Right lobe of liver (tissue), 6 donors: ENCODE measurements around the gene VAMP8. TPM values are rescaled to one million over a fixed set of nuclear protein-coding genes. Genes with fewer than 3 reads are reported as not detected.
A peak's percentile ranks its signal among the peaks of the same experiment; 100 is the strongest.

Source experiments
- ATAC-seq, 4 donors: fragments of 200-7000 bp; cut with Tn5 transposase; one replicate each; pipeline ENCODE4 v1.9.1; 2020; ENCODE audit warnings: mild to moderate bottlenecking in 4 of 4, moderate library complexity in 4 of 4
- DNase-seq, 3 donors: peaks; one replicate each; pipeline ENCODE4 v3.0.0-alpha.2; 2020
- H3K27ac ChIP-seq, 3 donors: fragments of 200-600 bp; one replicate each; pipeline ENCODE4 v1.8.0; 2022
- H3K27me3 ChIP-seq, 2 donors: fragments of 200-600 bp; one replicate each; pipeline ENCODE4 v1.8.0; 2022
- H3K36me3 ChIP-seq, 4 donors: fragments of 200-600 bp; sonication (generic) in 1 of 4; one replicate each; pipeline versions ENCODE4 v1.5.1 to v1.8.0; 2017 to 2022; ENCODE audit warnings: control low read depth in 1 of 4
- H3K4me1 ChIP-seq, 4 donors: fragments of 200-600 bp; sonication (generic) in 1 of 4; one replicate each; pipeline versions ENCODE4 v1.5.1 to v1.8.0; 2017 to 2022; ENCODE audit warnings: control low read depth in 1 of 4
- H3K4me3 ChIP-seq, 3 donors: fragments of 200-600 bp; one replicate each; pipeline ENCODE4 v1.8.0; 2022
- H3K9me3 ChIP-seq, 4 donors: fragments of 200-600 bp; sonication (generic) in 1 of 4; one replicate each; pipeline versions ENCODE4 v1.5.1 to v1.8.0; 2017 to 2022; ENCODE audit warnings: control low read depth in 1 of 4
- POLR2A ChIP-seq: fragments of 450-650 bp; IDR thresholded peaks from one replicate; pipeline ENCODE4 v1.6.1; 2017; ENCODE audit warnings: antibody characterized with exemption, mild to moderate bottlenecking
- WGBS: methylation state at CpG from one replicate; pipeline ENCODE4 v1.1.6; 2018; ENCODE audit warnings: low coverage, low lambda C conversion rate; ENCODE audit not compliant: insufficient coverage; ENCODE audit errors: missing lambda C conversion rate; 5-methylcytosine and 5-hydroxymethylcytosine counted together
- intact Hi-C, 2 donors: fragments of 100-400 bp; cut with DNase I; formaldehyde crosslinking; loops; one replicate each; pipeline versions ENCODE4 v1.11.2 to v1.14.1; 2022
- total RNA-seq, 6 experiments: library from RNA; depleted of rRNA in 2 of 6; stranded (reverse); fragments of >200 nt in 2 of 6; fragmentation: NEBNext Ultra II Directional in 3 of 6; extraction: Animal tissue kit (Norgen Biotek cat#: 25700) in 3 of 6; gene quantifications; one replicate each; pipeline versions ENCODE4 v1.1.0 to v1.2.4, GENCODE V29; 2016 to 2023
- TF ChIP-seq, protein P1 (sequence below), 4 donors: fragments of 200-600 bp in 3 of 4; fragments of 450-650 bp in 1 of 4; IDR thresholded peaks; one replicate each; pipeline versions ENCODE4 v1.5.1 to v1.8.0; 2016 to 2022; ENCODE audit warnings: antibody characterized with exemption in 4 of 4, mild to moderate bottlenecking in 2 of 4
- donor health status: DM: no; HTN: yes; CAD: no.
- donor health status: DM: no; HTN: no; CAD: no.
- donor health status: DM: no; HTN: no; CAD: no.
- donor health status: DM: no; HTN: yes; CAD: no.
- donor health status: DM: no; HTN: yes; CAD: no.

Gene VAMP8
- total RNA-seq, 6 experiments from 2014 or later = 59.5 to 107 (median 74.5) TPM

GRCh38 chr2:85584857-85585780 lies 7.7 kb downstream of the VAMP8 start:
- no peaks in the 10 kb centered on the region for H3K9me3 ChIP-seq
- H3K27me3 ChIP-seq = no peaks in the 10 kb centered on the region
- WGBS = 15% methylated on average over 8 of the region's 9 CpGs
- peak; percentile 15 for TF ChIP-seq POLR2A
- TF ChIP-seq, protein P1, sequence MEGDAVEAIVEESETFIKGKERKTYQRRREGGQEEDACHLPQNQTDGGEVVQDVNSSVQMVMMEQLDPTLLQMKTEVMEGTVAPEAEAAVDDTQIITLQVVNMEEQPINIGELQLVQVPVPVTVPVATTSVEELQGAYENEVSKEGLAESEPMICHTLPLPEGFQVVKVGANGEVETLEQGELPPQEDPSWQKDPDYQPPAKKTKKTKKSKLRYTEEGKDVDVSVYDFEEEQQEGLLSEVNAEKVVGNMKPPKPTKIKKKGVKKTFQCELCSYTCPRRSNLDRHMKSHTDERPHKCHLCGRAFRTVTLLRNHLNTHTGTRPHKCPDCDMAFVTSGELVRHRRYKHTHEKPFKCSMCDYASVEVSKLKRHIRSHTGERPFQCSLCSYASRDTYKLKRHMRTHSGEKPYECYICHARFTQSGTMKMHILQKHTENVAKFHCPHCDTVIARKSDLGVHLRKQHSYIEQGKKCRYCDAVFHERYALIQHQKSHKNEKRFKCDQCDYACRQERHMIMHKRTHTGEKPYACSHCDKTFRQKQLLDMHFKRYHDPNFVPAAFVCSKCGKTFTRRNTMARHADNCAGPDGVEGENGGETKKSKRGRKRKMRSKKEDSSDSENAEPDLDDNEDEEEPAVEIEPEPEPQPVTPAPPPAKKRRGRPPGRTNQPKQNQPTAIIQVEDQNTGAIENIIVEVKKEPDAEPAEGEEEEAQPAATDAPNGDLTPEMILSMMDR (IDR thresholded peaks at IDR 0.05) = no peak
- H3K27ac ChIP-seq = peak overlapping the region; percentile 87 to 93 (median 87)
- intact Hi-C loops = no loop called here
- peak overlapping the region; percentile 62 to 70 (median 64) for H3K4me3 ChIP-seq
- H3K4me1 ChIP-seq = peaks cover 2 to 41% (median 19%) of the 10 kb centered on the region in 4 donors
- no peaks in the 10 kb centered on the region for H3K36me3 ChIP-seq
- peak in 2 of 3 donors; percentile 53 to 73 for DNase-seq
- peak; percentile 78 to 85 (median 81) for ATAC-seq

GRCh38 chr2:85585781-85586105 lies 8.4 kb downstream of the VAMP8 start:
- H3K4me1 ChIP-seq = peaks cover 2 to 48% (median 20%) of the 10 kb centered on the region in 4 donors
- peak overlapping the region; percentile 87 to 93 (median 87) for H3K27ac ChIP-seq
- intact Hi-C loops = no loop called here
- H3K4me3 ChIP-seq = peak overlapping the region in 1 of 3 donors; percentile 70
- H3K27me3 ChIP-seq = no peaks in the 10 kb centered on the region
- no peaks in the 10 kb centered on the region for H3K9me3 ChIP-seq
- TF ChIP-seq POLR2A = no peak
- TF ChIP-seq, protein P1 (IDR thresholded peaks at IDR 0.05) = no peak
- peak in 1 of 4 donors; percentile 10 for ATAC-seq
- 33% methylated on average over 1 of the region's 1 CpG for WGBS
- no peak for DNase-seq
- H3K36me3 ChIP-seq = no peaks in the 10 kb centered on the region

DNA sequence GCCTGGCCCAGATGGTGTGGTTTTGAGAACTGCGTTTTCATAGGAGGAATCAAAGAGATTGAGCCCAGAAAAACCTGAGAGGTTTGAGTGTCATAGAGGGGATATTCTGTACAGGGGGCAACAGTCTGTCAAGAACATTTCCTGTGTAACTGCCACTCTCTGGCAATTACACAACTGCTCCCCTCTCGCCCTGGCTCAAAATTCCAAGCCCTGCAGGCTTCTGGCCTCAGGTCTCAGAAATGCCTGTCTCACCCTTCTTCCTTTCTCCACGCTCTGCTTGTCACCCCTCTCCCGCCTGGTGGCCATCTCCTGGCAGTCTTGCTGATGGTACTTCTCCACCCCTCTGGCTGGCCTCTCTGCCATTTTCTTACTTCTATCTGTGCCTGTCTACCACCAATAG lies 10.8 kb downstream of the VAMP8 start:
- H3K36me3 ChIP-seq = no peaks in the 10 kb centered on the region
- H3K27me3 ChIP-seq = no peaks in the 10 kb centered on the region
- 61% methylated on average over 3 of the region's 4 CpGs for WGBS
- H3K4me1 ChIP-seq = peaks cover 2 to 59% (median 20%) of the 10 kb centered on the region in 4 donors
- no peaks in the 10 kb centered on the region for H3K9me3 ChIP-seq
- ATAC-seq = no peak
- intact Hi-C loops = no loop called here
- no peak for DNase-seq
- H3K27ac ChIP-seq = peak overlapping the region in 2 of 3 donors; percentile 48 to 65
- TF ChIP-seq POLR2A = no peak
- TF ChIP-seq, protein P1 (IDR thresholded peaks at IDR 0.05) = no peak
- no peak overlapping the region for H3K4me3 ChIP-seq

DNA sequence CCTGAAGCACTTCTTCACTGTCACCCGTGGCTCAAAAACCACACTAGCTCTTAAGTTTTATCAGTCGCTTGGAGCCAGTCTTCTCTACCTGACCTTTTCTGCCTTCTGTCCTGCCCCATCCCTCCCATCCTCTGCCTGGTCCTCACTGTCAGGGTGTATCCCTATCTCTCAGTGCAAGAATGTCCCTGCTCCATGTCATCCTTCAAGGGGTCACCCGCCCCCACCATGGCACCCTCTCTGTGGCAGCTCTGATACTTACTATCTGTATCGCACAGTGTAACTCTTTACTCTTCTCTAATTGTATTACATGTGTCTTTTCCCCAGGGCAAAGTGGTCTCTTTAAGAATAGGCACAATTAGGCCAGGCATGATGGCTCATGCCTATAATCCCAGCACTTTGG lies 11.3 kb downstream of the VAMP8 start:
- ATAC-seq = no peak
- TF ChIP-seq, protein P1 (IDR thresholded peaks at IDR 0.05) = no peak
- no peak for TF ChIP-seq POLR2A
- H3K36me3 ChIP-seq = no peaks in the 10 kb centered on the region
- H3K9me3 ChIP-seq = no peaks in the 10 kb centered on the region
- peak overlapping the region; percentile 48 to 68 (median 65) for H3K27ac ChIP-seq
- intact Hi-C loops = no loop called here
- no peak overlapping the region for H3K4me3 ChIP-seq
- peaks cover 2 to 58% (median 19%) of the 10 kb centered on the region in 4 donors for H3K4me1 ChIP-seq
- 76% methylated on average over 4 of the region's 4 CpGs for WGBS
- no peaks in the 10 kb centered on the region for H3K27me3 ChIP-seq
- no peak for DNase-seq
